Retinal pigment epithelial cell (primary cell): Measurements from ENCODE around the gene QKI.
"Not testable (repeated sequence)": the region's sequence is repeated elsewhere in the genome, so short reads cannot be mapped to it uniquely, and the experiment has no call there.

Experiments used
- DNase-seq: peaks from one replicate; pipeline ENCODE4 v3.0.0-alpha.2; 2010; ENCODE audit warnings: low read depth
- H3K4me3 ChIP-seq: 2 replicates; pipeline ENCODE4 v1.5.1; 2011; ENCODE audit warnings: mild to moderate bottlenecking, low read length, control low read depth, moderate library complexity
- TF ChIP-seq, protein P1 (sequence below): conservative IDR thresholded peaks from 2 replicates; pipeline ENCODE4 v1.5.1; 2011; ENCODE audit warnings: low read depth, low read length, control low read depth, inconsistent platforms

QKI gene

DNA sequence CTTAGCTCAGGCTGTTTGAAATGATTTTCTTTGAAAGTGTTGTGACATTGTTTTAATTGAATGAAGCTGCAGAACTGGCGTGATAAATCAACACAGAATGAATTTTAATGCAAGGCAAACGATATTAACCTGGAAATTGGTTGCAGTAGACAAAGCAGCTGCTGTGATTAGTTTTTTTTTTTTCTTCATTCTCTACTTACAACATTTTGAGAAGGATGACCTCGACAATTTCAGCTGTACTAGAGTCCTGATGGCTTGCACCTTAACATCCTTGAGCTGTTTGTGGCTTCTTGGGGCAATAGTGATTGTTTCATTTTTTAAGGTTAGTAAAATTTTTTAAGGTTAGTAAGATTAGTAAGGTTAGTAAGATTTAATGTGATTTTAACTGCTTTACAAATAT lies 54.2 kb downstream of the QKI start:
- no peak overlapping the region for H3K4me3 ChIP-seq
- DNase-seq = no peak
- TF ChIP-seq, protein P1, sequence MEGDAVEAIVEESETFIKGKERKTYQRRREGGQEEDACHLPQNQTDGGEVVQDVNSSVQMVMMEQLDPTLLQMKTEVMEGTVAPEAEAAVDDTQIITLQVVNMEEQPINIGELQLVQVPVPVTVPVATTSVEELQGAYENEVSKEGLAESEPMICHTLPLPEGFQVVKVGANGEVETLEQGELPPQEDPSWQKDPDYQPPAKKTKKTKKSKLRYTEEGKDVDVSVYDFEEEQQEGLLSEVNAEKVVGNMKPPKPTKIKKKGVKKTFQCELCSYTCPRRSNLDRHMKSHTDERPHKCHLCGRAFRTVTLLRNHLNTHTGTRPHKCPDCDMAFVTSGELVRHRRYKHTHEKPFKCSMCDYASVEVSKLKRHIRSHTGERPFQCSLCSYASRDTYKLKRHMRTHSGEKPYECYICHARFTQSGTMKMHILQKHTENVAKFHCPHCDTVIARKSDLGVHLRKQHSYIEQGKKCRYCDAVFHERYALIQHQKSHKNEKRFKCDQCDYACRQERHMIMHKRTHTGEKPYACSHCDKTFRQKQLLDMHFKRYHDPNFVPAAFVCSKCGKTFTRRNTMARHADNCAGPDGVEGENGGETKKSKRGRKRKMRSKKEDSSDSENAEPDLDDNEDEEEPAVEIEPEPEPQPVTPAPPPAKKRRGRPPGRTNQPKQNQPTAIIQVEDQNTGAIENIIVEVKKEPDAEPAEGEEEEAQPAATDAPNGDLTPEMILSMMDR = no peak

DNA sequence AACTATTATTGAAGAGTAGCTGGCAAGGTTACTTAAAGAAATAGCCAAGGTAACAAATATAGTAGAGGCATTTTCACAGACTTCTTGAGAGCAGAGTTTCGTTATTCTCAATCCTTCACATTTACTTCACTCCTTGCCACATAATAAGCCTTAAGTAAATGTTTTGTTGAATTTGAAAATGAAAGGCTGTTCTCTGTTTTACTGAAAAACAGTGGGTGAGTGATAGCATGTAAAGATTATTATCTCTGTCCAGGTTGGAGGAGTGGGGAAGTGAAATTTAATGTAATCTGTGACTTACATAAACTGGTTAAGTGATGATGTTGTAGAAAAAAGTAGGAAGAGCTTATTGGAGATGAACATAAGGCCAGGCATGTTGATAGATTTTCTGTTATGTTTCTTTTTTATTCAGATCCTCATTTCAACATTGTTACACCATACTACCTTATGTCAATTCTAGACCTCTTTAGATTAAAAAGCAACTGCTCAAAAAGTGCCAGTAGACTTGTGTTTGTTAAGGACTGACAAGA lies 55.0 kb downstream of the QKI start:
- DNase-seq = no peak
- TF ChIP-seq, protein P1 = no peak
- no peak overlapping the region for H3K4me3 ChIP-seq

DNA sequence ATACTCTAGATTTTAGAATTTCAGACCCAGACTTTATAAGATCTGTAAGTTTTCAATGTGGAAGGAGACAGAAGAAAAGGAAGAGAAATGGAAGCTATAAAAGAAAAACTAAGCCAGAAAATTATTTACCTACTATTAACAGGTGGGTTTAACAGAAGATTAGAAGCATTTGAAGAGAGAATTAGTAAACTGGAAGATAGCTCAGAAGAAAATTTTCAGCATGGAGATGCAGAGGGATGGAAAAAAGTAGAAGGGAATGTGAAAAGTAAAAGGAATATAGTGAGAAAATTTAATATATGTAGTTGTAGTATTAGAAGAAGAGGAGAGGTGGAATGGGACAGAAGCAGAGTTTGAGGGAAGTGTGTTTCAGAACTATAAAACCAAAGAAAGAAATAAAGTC lies 56.1 kb downstream of the QKI start:
- no peak for DNase-seq
- no peak overlapping the region for H3K4me3 ChIP-seq
- TF ChIP-seq, protein P1 = no peak

DNA sequence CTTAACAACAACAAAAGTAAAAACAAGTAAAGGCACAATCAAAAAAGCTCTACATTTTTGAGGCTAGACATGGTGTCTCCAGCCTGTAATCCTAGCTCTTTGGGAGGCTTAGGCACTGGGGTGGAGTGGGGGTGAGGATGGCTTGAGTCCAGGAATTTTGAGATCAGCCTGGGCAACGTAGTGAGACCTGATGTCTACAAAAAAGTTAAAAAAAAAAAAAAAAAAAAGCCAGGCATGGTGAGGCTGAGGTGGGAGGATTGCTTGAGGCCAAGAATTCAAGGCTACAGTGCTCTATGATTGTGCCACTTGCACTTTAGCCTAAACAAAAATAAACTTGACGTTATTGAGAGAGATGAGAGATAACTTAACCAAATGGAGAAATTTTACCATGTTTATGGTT lies 60.1 kb downstream of the QKI start:
- no peak for DNase-seq
- TF ChIP-seq, protein P1 = no peak
- H3K4me3 ChIP-seq = no peak overlapping the region

DNA sequence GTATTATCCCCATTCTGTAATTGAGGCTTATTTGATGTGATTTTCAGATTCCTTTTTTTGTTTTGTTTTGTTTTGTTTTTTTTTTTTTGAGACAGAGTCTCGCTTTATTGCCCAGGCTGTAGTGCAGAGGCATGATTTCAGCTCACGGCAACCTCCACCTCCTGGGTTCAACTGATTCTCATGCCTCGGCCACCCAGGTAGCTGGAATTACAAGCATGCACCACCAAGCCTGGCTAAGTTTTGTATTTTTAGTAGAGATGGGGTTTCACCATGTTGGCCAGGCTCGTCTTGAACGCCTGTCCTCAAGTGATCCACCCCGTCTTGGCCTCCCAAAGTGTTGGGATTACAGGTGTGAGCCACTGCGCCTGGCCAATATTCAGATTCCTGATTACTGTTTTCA lies 62.4 kb downstream of the QKI start:
- not testable (repeated sequence) for DNase-seq, H3K4me3 ChIP-seq

DNA sequence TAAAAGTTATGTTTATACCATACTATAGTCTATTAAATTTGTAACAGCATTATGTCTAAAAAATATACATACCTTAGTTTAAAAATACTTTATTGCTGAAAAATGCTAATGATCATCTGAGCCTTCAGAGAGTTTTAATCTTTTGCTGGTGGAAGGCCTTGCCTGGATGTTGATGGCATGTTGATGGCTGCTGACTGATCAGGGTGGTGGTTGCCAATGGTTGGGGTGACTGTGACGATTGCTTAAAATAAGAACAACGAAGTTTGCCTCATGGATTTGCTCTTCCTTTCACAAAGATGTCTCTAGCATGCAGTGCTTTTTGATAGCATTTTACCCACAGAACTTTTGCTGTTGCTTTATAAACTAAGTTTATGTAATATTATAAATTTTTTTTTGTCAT lies 68.6 kb downstream of the QKI start:
- DNase-seq = no peak
- TF ChIP-seq, protein P1 = no peak

DNA sequence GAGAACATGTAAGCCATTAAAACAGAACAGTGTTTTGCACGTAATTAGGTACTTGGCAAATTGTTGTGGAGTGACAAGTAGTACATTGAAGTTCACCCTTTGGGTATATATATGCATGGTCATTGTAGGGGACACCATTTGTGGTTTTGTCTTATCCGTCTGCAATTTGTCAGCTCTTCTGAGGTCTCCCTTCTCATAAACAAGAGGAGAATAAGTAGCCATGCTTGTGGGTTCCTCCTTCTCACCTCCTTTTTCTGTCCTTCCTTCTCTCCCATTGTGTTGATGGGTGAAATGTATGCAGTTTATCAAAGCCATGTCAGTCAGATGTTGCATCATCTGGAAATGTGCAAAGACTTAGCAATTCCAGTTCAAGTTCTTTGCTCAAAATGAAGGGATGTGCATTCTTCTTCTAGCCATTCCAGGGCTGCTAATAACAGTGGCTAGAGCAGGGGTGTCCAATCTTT lies 70.9 kb downstream of the QKI start:
- no peak for DNase-seq
- H3K4me3 ChIP-seq = no peak overlapping the region
- TF ChIP-seq, protein P1 = no peak

More for the DNA sequence above, 68.6 kb downstream of the QKI start:
- H3K4me3 ChIP-seq = no peak overlapping the region

DNA sequence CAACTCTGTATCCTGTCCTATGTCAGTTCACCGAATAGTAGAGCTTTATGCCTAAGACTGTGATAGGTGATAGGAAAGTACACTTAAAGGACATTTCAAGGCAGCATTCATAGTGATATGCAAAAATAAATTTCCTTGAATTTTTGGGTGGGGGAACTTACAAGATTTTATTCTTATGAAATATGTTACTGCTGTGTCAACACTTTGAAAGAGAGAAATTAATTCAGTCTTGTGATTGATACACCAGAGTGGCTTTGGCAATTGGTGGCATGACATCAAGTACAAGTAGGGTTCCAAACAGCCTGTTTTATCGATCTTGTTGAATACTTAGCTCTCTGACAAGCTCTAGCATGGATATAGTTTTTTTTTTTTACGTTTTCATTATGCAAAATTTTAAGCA lies 72.3 kb downstream of the QKI start:
- TF ChIP-seq, protein P1 = no peak
- no peak for DNase-seq
- H3K4me3 ChIP-seq = no peak overlapping the region
